Fibroblast of villous mesenchyme (primary cell): Measurements from ENCODE around the gene ZNF648. TPM values are rescaled to one million over a fixed set of nuclear protein-coding genes. Genes with fewer than 3 reads are reported as not detected.

Experiments used
- DNase-seq: peaks from one replicate; pipeline ENCODE4 v3.0.0-alpha.2; 2010; ENCODE audit warnings: low read depth
- H3K4me3 ChIP-seq: 2 replicates; pipeline ENCODE4 v1.5.1; 2011; ENCODE audit warnings: low read depth, mild to moderate bottlenecking, low read length
- CTCF ChIP-seq: IDR thresholded peaks from 2 replicates; pipeline ENCODE4 v1.5.1; 2012; ENCODE audit warnings: low read depth, mild to moderate bottlenecking, low read length; ENCODE audit not compliant: insufficient read depth
- total RNA-seq: library from RNA; depleted of rRNA; stranded (reverse); fragments of >200 nt; gene quantifications from 2 replicates; pipeline ENCODE4 v1.2.3, GENCODE V29; 2012

Gene ZNF648, protein sequence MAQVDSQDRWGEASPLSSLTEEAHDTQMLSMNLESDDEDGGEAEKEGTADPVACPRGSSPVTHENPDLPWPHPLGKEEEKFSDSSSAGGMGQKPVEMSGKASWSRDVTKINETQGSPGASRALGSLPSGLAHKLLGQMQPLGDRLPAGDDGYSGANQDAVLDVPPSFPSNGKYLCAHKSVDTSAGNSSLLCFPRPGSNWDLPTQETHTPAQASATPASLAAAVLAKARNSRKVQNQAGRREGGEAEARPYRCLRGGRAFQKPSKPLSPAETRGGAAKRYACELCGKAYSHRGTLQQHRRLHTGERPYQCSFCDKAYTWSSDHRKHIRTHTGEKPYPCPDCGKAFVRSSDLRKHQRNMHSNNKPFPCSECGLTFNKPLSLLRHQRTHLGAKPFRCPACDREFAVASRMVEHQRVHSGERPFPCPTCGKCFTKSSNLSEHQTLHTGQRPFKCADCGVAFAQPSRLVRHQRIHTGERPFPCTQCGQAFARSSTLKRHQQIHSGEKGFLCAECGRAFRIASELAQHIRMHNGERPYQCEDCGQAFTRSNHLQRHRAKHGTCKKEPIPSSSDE
- not detected in 2 replicates for total RNA-seq

DNA sequence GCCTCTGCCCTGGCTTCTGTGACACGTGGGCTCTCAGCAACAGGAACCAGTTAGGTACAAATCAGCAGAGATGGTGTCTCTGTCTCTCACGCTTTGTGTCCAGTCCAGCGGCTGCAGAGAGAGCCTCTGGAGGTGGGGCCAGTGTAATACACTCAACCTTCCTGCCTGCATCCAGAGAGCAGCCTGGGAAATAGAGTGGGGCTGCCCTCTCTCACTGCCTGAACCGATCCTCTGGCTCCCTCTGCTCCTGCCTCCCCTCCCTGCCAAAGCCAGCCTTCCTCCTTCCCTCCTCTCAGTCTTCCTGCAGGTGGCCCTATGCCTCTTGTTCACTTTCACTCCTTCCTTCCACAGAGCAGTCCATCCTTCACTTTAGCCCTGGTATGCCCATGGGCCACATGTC is at the start of gene ZNF648:
ZNF648 (minus strand) TSS at position 119 of the 400 bp plus-strand sequence. CDS start 3,702 bp downstream, outside the sequence.
- DNase-seq, result no peak
- TF ChIP-seq CTCF, result no peak
- no peak within 1 kb of the TSS for H3K4me3 ChIP-seq

GRCh38 chr1:182110635-182111034 is 49.1 kb upstream of the ZNF648 start:
- TF ChIP-seq CTCF, result no peak
- no peak for DNase-seq

DNA sequence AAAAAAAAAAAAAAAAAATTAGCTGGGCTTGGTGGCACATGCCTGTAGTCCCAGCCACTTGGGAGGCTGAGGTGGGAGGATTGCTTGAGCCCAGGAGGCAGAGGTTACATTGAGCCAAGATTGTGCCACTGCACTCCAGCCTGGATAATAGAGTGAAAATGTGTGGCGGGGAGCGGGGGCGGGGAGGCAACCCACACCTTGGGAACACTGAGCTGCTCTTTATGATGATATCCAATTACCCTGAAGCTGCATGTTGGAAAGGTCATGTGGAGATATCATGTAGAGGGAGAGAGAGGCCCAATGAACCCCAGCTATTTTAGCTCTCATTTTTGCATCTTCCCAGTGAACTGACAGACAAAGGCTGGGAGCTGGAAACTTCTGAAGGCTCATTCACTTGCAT is 48.3 kb upstream of the ZNF648 start:
- TF ChIP-seq CTCF, result no peak
- no peak for DNase-seq
- H3K4me3 ChIP-seq, result no peak overlapping the region

More at GRCh38 chr1:182110635-182111034, 49.1 kb upstream of the ZNF648 start:
- no peak overlapping the region for H3K4me3 ChIP-seq

- H3K4me3 ChIP-seq, result no peak overlapping the region
- TF ChIP-seq CTCF, result no peak
- DNase-seq, result no peak
Measured at GRCh38 chr1:182107209-182107608, 45.7 kb upstream of the ZNF648 start.

GRCh38 chr1:182102043-182102416 is 40.5 kb upstream of the ZNF648 start:
- DNase-seq, result no peak
- H3K4me3 ChIP-seq, result no peak overlapping the region
- TF ChIP-seq CTCF, result no peak

GRCh38 chr1:182101415-182102042 is 40.0 kb upstream of the ZNF648 start:
- DNase-seq, result no peak
- H3K4me3 ChIP-seq, result no peak overlapping the region
- TF ChIP-seq CTCF, result no peak
